ENCODE data around the gene TMX4.
"Not testable (repeated sequence)": the region's sequence is repeated elsewhere in the genome, so short reads cannot be mapped to it uniquely, and the experiment has no call there.

TMX4 gene

GRCh38 chr20:7966176-7966575 is 53.4 kb downstream of the TMX4 start:
- DNase-seq: no peak

- no peak for DNase-seq
These were observed 60.1 kb downstream of the TMX4 start for GRCh38 chr20:7959484-7959883.

GRCh38 chr20:7956561-7956960 is 63.0 kb downstream of the TMX4 start:
- DNase-seq: not testable (repeated sequence)

GRCh38 chr20:7950387-7950786 is 69.2 kb downstream of the TMX4 start:
- no peak for DNase-seq

- DNase-seq: no peak
These were observed 75.7 kb downstream of the TMX4 start for GRCh38 chr20:7943891-7944290.

GRCh38 chr20:7940341-7940740 is 79.2 kb downstream of the TMX4 start, which contains the start of gene HAO1:
TSS of gene HAO1 (minus strand) at chr20:7940458. CDS start at chr20:7940422, 36 bp downstream.
- DNase-seq: no peak

- no peak for DNase-seq
These were observed 79.9 kb downstream of the TMX4 start for GRCh38 chr20:7939663-7940062.

GRCh38 chr20:7938058-7938457 is 81.5 kb downstream of the TMX4 start:
- no peak for DNase-seq

- no peak for DNase-seq
These were observed 82.2 kb downstream of the TMX4 start for GRCh38 chr20:7937328-7937727.

- no peak for DNase-seq
These were observed 84.5 kb downstream of the TMX4 start for GRCh38 chr20:7935027-7935551.

- no peak for DNase-seq
These were observed 86.2 kb downstream of the TMX4 start for GRCh38 chr20:7933346-7933745.

- no peak for DNase-seq
These were observed 89.2 kb downstream of the TMX4 start for GRCh38 chr20:7930343-7930742.

Measured in stimulated activated naive CD4-positive, alpha-beta T cell (primary cell).